Nephron (organoid): ENCODE measurements around the gene ZC3H7B.
A peak's percentile ranks its signal among the peaks of the same experiment; 100 is the strongest.

Experiments
- H3K27ac Mint-ChIP-seq, 3 experiments: 2 replicates each; pipeline ENCODE4 v1.8.0; 2020; ENCODE audit warnings: mixed read lengths in 3 of 3, mild to moderate bottlenecking in 2 of 3, moderate library complexity in 1 of 3
- H3K27me3 Mint-ChIP-seq: 2 replicates; pipeline ENCODE4 v1.8.0; 2021; ENCODE audit warnings: low read depth, mild to moderate bottlenecking, moderate library complexity, mixed read lengths
- H3K36me3 Mint-ChIP-seq: 2 replicates; pipeline ENCODE4 v1.8.0; 2020; ENCODE audit warnings: low read depth, mixed read lengths
- H3K4me1 Mint-ChIP-seq: 2 replicates; pipeline ENCODE4 v1.8.0; 2020; ENCODE audit warnings: mixed read lengths
- H3K4me3 Mint-ChIP-seq, 3 experiments: 2 replicates each; pipeline ENCODE4 v1.8.0; 2020; ENCODE audit warnings: mild to moderate bottlenecking in 3 of 3, mixed read lengths in 3 of 3, moderate library complexity in 2 of 3
- H3K9me3 Mint-ChIP-seq: 2 replicates; pipeline ENCODE4 v1.8.0; 2020; ENCODE audit warnings: mixed read lengths
- CTCF ChIP-seq, 3 experiments: fragments of 200-600 bp; sonication (generic); IDR thresholded peaks; one replicate each; pipeline ENCODE4 v1.5.0; 2021; ENCODE audit warnings: antibody characterized with exemption in 3 of 3; ENCODE audit not compliant: unreplicated experiment in 3 of 3

ZC3H7B gene

GRCh38 chr22:41341990-41342389 lies 40.7 kb downstream of the ZC3H7B start:
- Mint-ChIP-seq H3K36me3 (peaks cover 22% of the 10 kb centered on the region), H3K4me1 (no peaks in the 10 kb centered on the region), H3K27me3 (no peaks in the 10 kb centered on the region), H3K27ac (no peak overlapping the region), H3K9me3 (no peaks in the 10 kb centered on the region), H3K4me3 (no peak overlapping the region)
- TF ChIP-seq CTCF (IDR thresholded peaks at IDR 0.05; ENCODE audit: unreplicated experiment in 3 of 3), result no peak

GRCh38 chr22:41343300-41343699 lies 42.0 kb downstream of the ZC3H7B start:
- Mint-ChIP-seq H3K27ac (no peak overlapping the region), H3K4me3 (no peak overlapping the region), H3K27me3 (no peaks in the 10 kb centered on the region), H3K36me3 (peaks cover 32% of the 10 kb centered on the region), H3K4me1 (no peaks in the 10 kb centered on the region), H3K9me3 (no peaks in the 10 kb centered on the region)
- TF ChIP-seq CTCF (IDR thresholded peaks at IDR 0.05; ENCODE audit: unreplicated experiment in 3 of 3), result no peak

- Mint-ChIP-seq H3K9me3 (no peaks in the 10 kb centered on the region), H3K36me3 (peaks cover 36% of the 10 kb centered on the region), H3K4me1 (no peaks in the 10 kb centered on the region), H3K27me3 (no peaks in the 10 kb centered on the region), H3K27ac (peak overlapping the region in 1 of 3 experiments; percentile 69), H3K4me3 (no peak overlapping the region)
- TF ChIP-seq CTCF (IDR thresholded peaks at IDR 0.05; ENCODE audit: unreplicated experiment in 3 of 3), result no peak
Measured at GRCh38 chr22:41343717-41344116, 42.4 kb downstream of the ZC3H7B start.

- no peaks in the 10 kb centered on the region for H3K4me1 Mint-ChIP-seq
- H3K27me3 Mint-ChIP-seq, result no peaks in the 10 kb centered on the region
- no peaks in the 10 kb centered on the region for H3K9me3 Mint-ChIP-seq
- peak overlapping the region in 1 of 3 experiments; percentile 69 for H3K27ac Mint-ChIP-seq
- H3K36me3 Mint-ChIP-seq, result peaks cover 38% of the 10 kb centered on the region
- no peak for TF ChIP-seq CTCF (IDR thresholded peaks at IDR 0.05; ENCODE audit: unreplicated experiment in 3 of 3)
- H3K4me3 Mint-ChIP-seq, result no peak overlapping the region
Measured at GRCh38 chr22:41344189-41344788, 43.0 kb downstream of the ZC3H7B start.

- Mint-ChIP-seq H3K36me3 (peaks cover 52% of the 10 kb centered on the region), H3K4me3 (no peak overlapping the region)
Measured at GRCh38 chr22:41345807-41346335, 44.5 kb downstream of the ZC3H7B start.

More at GRCh38 chr22:41345807-41346335, 44.5 kb downstream of the ZC3H7B start:
- Mint-ChIP-seq H3K4me1 (no peaks in the 10 kb centered on the region), H3K27me3 (no peaks in the 10 kb centered on the region), H3K27ac (no peak overlapping the region), H3K9me3 (no peaks in the 10 kb centered on the region)
- TF ChIP-seq CTCF (IDR thresholded peaks at IDR 0.05; ENCODE audit: unreplicated experiment in 3 of 3), result no peak
